Type B pancreatic cell (in vitro differentiated cells): ENCODE results near the gene SPSB4. TPM values are rescaled to one million over a fixed set of nuclear protein-coding genes. Genes with fewer than 3 reads are reported as not detected.

Source experiments
- DNase-seq: peaks from one replicate; pipeline ENCODE4 v3.0.0; 2021; ENCODE audit warnings: mixed read lengths; ENCODE audit not compliant: unreplicated experiment; ENCODE audit errors: extremely low spot score
- H3K27ac Mint-ChIP-seq: 2 replicates; pipeline ENCODE4 v1.8.0; 2021; ENCODE audit warnings: mild to moderate bottlenecking, mixed read lengths
- H3K27me3 Mint-ChIP-seq: 2 replicates; pipeline ENCODE4 v1.8.0; 2021; ENCODE audit warnings: mixed read lengths
- H3K36me3 Mint-ChIP-seq: 2 replicates; pipeline ENCODE4 v1.8.0; 2021; ENCODE audit warnings: mixed read lengths
- H3K4me1 Mint-ChIP-seq: one replicate; pipeline ENCODE4 v1.8.0; 2021; ENCODE audit warnings: mixed read lengths; ENCODE audit not compliant: unreplicated experiment
- H3K4me3 Mint-ChIP-seq: 2 replicates; pipeline ENCODE4 v1.8.0; 2021; ENCODE audit warnings: mild to moderate bottlenecking, mixed read lengths
- H3K9me3 Mint-ChIP-seq: 2 replicates; pipeline ENCODE4 v1.8.0; 2021; ENCODE audit warnings: mixed read lengths
- CTCF ChIP-seq: fragments of 200-600 bp; sonication (generic); conservative IDR thresholded peaks from 2 replicates; pipeline ENCODE4 v1.5.0; 2021; ENCODE audit warnings: antibody characterized with exemption, mild to moderate bottlenecking
- total RNA-seq: library from RNA; stranded (reverse); gene quantifications from 2 replicates; pipeline ENCODE4 v1.2.1, GENCODE V29; 2021; ENCODE audit warnings: low replicate concordance

SPSB4 gene
- total RNA-seq, 1 donor from 2014 or later = 23.8 TPM

DNA sequence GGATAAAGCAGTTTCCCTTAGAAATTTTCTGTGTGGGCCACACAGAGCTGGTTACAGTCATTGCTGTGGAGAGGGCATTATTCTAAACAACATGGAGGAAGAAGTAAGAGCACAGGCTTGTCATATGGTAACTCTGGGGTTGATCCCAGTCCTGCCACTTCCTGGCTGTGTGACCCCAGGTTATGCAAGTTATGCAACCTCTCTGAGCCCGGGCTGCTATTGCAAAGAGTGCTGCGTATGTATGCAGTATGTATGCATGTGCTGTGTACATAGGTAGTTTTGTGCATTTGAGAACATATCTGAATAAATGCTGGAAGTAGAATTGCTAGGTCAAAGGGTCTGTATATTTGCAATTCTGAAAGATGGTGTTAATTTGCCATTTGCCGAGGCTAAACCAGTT, 9.2 kb downstream of the SPSB4 start:
- no peak for TF ChIP-seq CTCF
- Mint-ChIP-seq H3K4me1 (peaks cover 48% of the 10 kb centered on the region), H3K9me3 (no peaks in the 10 kb centered on the region)

DNA sequence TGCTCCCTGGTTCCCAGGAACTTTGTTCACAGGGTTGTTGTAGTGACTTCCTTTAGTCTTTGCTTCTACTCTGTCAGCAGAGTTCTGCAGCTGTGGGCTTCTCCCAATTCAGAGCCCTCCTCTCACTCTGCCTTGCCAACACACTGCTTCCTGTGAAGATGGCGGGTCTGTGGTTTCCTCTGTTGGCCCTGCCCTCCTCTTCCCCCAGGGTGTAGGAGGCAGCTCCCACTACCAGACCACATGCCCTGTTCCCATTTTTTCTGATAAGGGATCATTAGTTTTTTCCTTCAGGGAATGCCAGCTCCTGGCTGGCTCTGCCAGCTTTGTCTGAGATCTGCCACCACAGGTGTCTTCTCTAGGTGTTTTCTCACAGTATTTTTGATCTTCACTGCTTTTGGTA, 12.7 kb downstream of the SPSB4 start:
- Mint-ChIP-seq H3K9me3 (no peaks in the 10 kb centered on the region), H3K27me3 (no peaks in the 10 kb centered on the region), H3K36me3 (peaks cover 5% of the 10 kb centered on the region), H3K4me3 (no peak overlapping the region), H3K4me1 (peaks cover 26% of the 10 kb centered on the region), H3K27ac (no peak overlapping the region)
- no peak for TF ChIP-seq CTCF
- peak; percentile 25 for DNase-seq

More for the DNA sequence above, 9.2 kb downstream of the SPSB4 start:
- H3K36me3 Mint-ChIP-seq = peaks cover 4% of the 10 kb centered on the region
- H3K27me3 Mint-ChIP-seq = peaks cover 8% of the 10 kb centered on the region
- H3K27ac Mint-ChIP-seq = no peak overlapping the region
- H3K4me3 Mint-ChIP-seq = no peak overlapping the region
- DNase-seq = peak; percentile 34

DNA sequence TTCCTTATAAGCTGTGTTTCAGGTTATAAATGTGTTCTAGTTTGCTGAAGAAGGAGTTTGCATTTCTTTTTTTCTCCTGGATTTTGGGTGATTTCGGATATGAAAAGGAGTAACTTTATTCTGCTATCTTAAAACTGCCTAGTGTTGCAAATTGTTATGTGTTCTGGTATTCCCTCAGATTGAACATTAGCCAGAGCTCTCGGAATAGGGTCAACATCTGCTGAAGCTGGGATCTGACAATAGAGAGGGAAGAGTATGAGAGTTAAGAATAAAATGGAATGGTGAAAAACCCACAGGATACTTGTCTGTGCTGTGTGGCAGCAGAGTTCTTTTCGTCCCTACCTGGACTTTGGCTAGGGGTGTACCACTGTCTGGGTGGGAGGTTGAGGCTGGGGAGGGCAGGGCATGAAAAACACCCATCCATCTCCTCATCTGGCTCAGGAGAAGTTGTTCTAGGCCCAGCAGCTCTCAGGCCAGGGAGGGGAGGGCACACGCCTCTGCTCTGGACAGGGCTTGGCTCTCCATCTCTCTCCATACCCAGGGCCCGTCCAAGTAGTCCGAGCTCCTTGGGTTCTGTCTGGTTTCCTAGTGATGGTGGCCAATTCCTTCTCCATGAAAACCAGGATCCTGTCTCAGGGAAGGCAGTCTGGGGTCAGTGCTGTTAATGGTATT, 13.2 kb downstream of the SPSB4 start:
- Mint-ChIP-seq H3K27me3 (no peaks in the 10 kb centered on the region), H3K4me3 (peak overlapping the region; percentile 10), H3K4me1 (peaks cover 26% of the 10 kb centered on the region), H3K9me3 (no peaks in the 10 kb centered on the region), H3K27ac (peak overlapping the region; percentile 27), H3K36me3 (peaks cover 5% of the 10 kb centered on the region)
- peak; percentile 20 for DNase-seq
- no peak for TF ChIP-seq CTCF

GRCh38 chr3:141065258-141065657, 14.1 kb downstream of the SPSB4 start:
- Mint-ChIP-seq H3K27me3 (no peaks in the 10 kb centered on the region), H3K27ac (no peak overlapping the region), H3K36me3 (peaks cover 5% of the 10 kb centered on the region), H3K9me3 (no peaks in the 10 kb centered on the region), H3K4me3 (no peak overlapping the region), H3K4me1 (peaks cover 30% of the 10 kb centered on the region)
- no peak for TF ChIP-seq CTCF
- DNase-seq = peak; percentile 20

DNA sequence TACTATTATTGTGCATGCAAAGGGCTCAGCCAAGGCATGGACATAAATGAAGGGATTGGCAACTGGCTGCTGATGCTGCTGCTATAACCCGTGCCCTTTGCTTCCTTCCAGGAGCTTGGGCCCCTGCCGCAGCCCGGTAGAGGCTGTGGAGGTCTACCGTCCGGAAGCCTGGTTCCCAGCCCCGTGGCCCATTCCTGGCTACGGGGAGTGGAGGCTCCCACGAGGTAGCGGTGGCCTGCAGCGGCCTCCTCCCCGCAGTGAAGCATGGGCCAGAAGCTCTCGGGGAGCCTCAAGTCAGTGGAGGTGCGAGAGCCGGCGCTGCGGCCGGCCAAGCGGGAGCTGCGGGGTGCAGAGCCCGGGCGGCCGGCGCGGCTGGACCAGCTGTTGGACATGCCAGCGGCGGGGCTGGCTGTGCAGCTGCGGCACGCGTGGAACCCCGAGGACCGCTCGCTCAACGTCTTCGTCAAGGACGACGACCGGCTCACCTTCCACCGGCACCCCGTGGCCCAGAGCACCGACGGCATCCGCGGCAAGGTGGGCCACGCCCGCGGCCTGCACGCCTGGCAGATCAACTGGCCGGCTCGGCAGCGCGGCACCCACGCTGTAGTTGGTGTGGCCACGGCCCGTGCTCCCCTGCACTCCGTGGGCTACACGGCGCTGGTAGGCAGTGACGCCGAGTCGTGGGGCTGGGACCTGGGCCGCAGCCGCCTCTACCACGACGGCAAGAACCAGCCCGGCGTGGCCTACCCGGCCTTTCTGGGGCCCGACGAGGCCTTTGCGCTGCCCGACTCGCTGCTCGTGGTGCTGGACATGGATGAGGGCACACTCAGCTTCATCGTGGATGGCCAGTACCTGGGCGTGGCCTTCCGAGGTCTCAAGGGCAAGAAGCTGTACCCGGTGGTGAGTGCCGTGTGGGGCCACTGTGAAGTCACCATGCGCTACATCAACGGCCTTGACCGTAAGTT, 15.0 kb downstream of the SPSB4 start:
- no peaks in the 10 kb centered on the region for H3K27me3 Mint-ChIP-seq
- H3K4me1 Mint-ChIP-seq = peaks cover 38% of the 10 kb centered on the region
- no peaks in the 10 kb centered on the region for H3K9me3 Mint-ChIP-seq
- no peak overlapping the region for H3K4me3 Mint-ChIP-seq
- no peak for TF ChIP-seq CTCF
- peaks cover 5% of the 10 kb centered on the region for H3K36me3 Mint-ChIP-seq
- peak; percentile 66 for DNase-seq
- no peak overlapping the region for H3K27ac Mint-ChIP-seq
